ENCODE results near the gene NUMB. TPM values are rescaled to one million over a fixed set of nuclear protein-coding genes. Genes with fewer than 3 reads are reported as not detected.

NUMB gene
- total and polyA plus RNA-seq, 2 of the 13 experiments (the other 11 are each of a cell fraction or from before 2014, with no cell fraction given), result 20.3 to 71.1 TPM

GRCh38 chr14:73269729-73270531, 188.4 kb downstream of the NUMB start (continued):
- TF ChIP-seq ZNF407 (CRISPR knock-in tag; IDR thresholded peaks at IDR 0.05; ENCODE audit: not compliant biosample characterization) (no peak), E2F1 (CRISPR knock-in tag; IDR thresholded peaks at IDR 0.05) (no peak), SALL1 (CRISPR knock-in tag; IDR thresholded peaks at IDR 0.05) (no peak), ZNF513 (CRISPR knock-in tag; conservative IDR thresholded peaks at IDR 0.05) (no peak), REXO4 (CRISPR knock-in tag; IDR thresholded peaks at IDR 0.05; ENCODE audit: borderline replicate concordance) (no peak), ZKSCAN8 (CRISPR knock-in tag; IDR thresholded peaks at IDR 0.05; ENCODE audit: borderline replicate concordance) (no peak), HCFC1 (IDR thresholded peaks at IDR 0.05; ENCODE audit: low read depth, low read length) (no peak), ZNF24 (IDR thresholded peaks at IDR 0.05) (no peak), ZFX (CRISPR knock-in tag; IDR thresholded peaks at IDR 0.05; ENCODE audit: low read depth) (peak; percentile 40; the same call in 1 of the 2 replicates), SOX5 (CRISPR knock-in tag; IDR thresholded peaks at IDR 0.05; ENCODE audit: borderline replicate concordance) (no peak), TBP (CRISPR knock-in tag; IDR thresholded peaks at IDR 0.05) (no peak), ZNF124 (CRISPR knock-in tag; IDR thresholded peaks at IDR 0.05) (no peak), ZNF652 (CRISPR knock-in tag; IDR thresholded peaks at IDR 0.05; ENCODE audit: borderline replicate concordance, low read depth) (no peak), ZNF780A (CRISPR knock-in tag; IDR thresholded peaks at IDR 0.05) (no peak), ASH2L (IDR thresholded peaks at IDR 0.05; ENCODE audit: insufficient read length, low read depth, low read length) (no peak), ZNF704 (CRISPR knock-in tag; IDR thresholded peaks at IDR 0.05; ENCODE audit: borderline replicate concordance) (no peak), MEIS1 (CRISPR knock-in tag; IDR thresholded peaks at IDR 0.05; ENCODE audit: borderline replicate concordance) (no peak)
